ENCODE measurements around the gene EPS8L3.

EPS8L3 gene, protein sequence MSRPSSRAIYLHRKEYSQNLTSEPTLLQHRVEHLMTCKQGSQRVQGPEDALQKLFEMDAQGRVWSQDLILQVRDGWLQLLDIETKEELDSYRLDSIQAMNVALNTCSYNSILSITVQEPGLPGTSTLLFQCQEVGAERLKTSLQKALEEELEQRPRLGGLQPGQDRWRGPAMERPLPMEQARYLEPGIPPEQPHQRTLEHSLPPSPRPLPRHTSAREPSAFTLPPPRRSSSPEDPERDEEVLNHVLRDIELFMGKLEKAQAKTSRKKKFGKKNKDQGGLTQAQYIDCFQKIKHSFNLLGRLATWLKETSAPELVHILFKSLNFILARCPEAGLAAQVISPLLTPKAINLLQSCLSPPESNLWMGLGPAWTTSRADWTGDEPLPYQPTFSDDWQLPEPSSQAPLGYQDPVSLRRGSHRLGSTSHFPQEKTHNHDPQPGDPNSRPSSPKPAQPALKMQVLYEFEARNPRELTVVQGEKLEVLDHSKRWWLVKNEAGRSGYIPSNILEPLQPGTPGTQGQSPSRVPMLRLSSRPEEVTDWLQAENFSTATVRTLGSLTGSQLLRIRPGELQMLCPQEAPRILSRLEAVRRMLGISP

GRCh38 chr1:109763646-109764415, at the start of gene EPS8L3:
Gene EPS8L3, minus strand, starts transcription at chr1:109763923. Its CDS starts 2,174 bp downstream, at chr1:109761749.
- H3K4me3 Mint-ChIP-seq: no peak within 1 kb of the TSS
- H3K27me3 Mint-ChIP-seq: peaks cover 16% of the 10 kb centered on the region
- no peaks in the 10 kb centered on the region for H3K9me3 Mint-ChIP-seq
- ATAC-seq: no peak
- no peaks in the 10 kb centered on the region for H3K36me3 Mint-ChIP-seq
- no peak within 1 kb of the TSS for H3K27ac Mint-ChIP-seq
- peaks cover 5% of the 10 kb centered on the region for H3K4me1 Mint-ChIP-seq

- no peaks in the 10 kb centered on the region for H3K36me3 Mint-ChIP-seq
- H3K27me3 Mint-ChIP-seq: no peaks in the 10 kb centered on the region
- peaks cover 51% of the 10 kb centered on the region for H3K4me1 Mint-ChIP-seq
- no peak for ATAC-seq
- no peak overlapping the region for H3K4me3 Mint-ChIP-seq
- no peak overlapping the region for H3K27ac Mint-ChIP-seq
- no peaks in the 10 kb centered on the region for H3K9me3 Mint-ChIP-seq
Measured at GRCh38 chr1:109812691-109813393, 49.1 kb upstream of the EPS8L3 start.

- Mint-ChIP-seq H3K9me3 (no peaks in the 10 kb centered on the region), H3K4me1 (peaks cover 32% of the 10 kb centered on the region), H3K27ac (no peak overlapping the region), H3K36me3 (no peaks in the 10 kb centered on the region), H3K27me3 (peaks cover 10% of the 10 kb centered on the region), H3K4me3 (no peak overlapping the region)
- ATAC-seq: no peak
Measured at GRCh38 chr1:109808703-109809102, 45.0 kb upstream of the EPS8L3 start.

GRCh38 chr1:109807822-109808680, 44.3 kb upstream of the EPS8L3 start:
- Mint-ChIP-seq H3K27me3 (peaks cover 10% of the 10 kb centered on the region), H3K4me1 (peaks cover 29% of the 10 kb centered on the region), H3K9me3 (no peaks in the 10 kb centered on the region), H3K36me3 (no peaks in the 10 kb centered on the region), H3K27ac (no peak overlapping the region), H3K4me3 (no peak overlapping the region)
- ATAC-seq: peak; percentile 24

GRCh38 chr1:109807402-109807801, 43.7 kb upstream of the EPS8L3 start:
- Mint-ChIP-seq H3K36me3 (no peaks in the 10 kb centered on the region), H3K9me3 (no peaks in the 10 kb centered on the region), H3K27ac (no peak overlapping the region), H3K4me3 (no peak overlapping the region), H3K4me1 (peaks cover 23% of the 10 kb centered on the region), H3K27me3 (peaks cover 10% of the 10 kb centered on the region)
- ATAC-seq: no peak

DNA sequence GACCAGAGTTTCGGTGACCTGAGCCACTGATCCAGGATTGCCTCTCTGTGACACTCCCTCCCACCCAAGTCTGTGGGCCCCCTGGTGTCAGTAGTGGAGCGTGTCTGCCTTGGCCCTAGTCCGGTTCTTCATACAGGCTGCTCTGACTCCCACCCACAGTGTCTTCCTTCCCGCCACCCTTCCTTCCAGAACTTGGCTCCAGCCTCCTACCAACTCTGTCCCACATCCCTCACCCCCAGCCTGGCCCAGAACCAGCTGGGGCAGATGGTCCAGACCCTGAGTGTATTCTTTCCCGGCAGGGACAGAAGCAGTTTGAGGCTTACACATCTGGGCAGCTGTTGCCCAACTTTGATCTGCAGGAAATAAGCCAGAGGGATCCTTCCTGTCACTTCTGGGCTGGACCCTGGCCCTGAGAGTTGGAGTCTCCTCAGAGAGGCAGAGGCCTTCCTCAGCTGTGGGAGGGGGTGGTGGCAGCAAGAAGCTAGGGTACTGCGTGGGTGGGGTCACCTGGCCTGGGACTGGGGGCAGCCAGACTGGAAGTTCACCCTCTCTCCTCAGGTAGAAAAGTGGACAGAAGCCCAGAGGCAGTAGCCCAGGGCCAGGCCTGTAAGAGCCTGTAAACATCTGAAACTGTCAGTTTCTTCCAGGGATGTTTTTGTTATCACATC, 43.1 kb upstream of the EPS8L3 start:
- H3K9me3 Mint-ChIP-seq: no peaks in the 10 kb centered on the region

GRCh38 chr1:109805486-109806165, 41.9 kb upstream of the EPS8L3 start:
- no peak overlapping the region for H3K27ac Mint-ChIP-seq
- H3K9me3 Mint-ChIP-seq: no peaks in the 10 kb centered on the region
- H3K4me1 Mint-ChIP-seq: peaks cover 20% of the 10 kb centered on the region
- no peak overlapping the region for H3K4me3 Mint-ChIP-seq
- no peak for ATAC-seq
- H3K36me3 Mint-ChIP-seq: no peaks in the 10 kb centered on the region
- H3K27me3 Mint-ChIP-seq: peaks cover 10% of the 10 kb centered on the region

More for the DNA sequence above, 43.1 kb upstream of the EPS8L3 start:
- Mint-ChIP-seq H3K4me3 (no peak overlapping the region), H3K4me1 (peaks cover 20% of the 10 kb centered on the region), H3K36me3 (no peaks in the 10 kb centered on the region), H3K27me3 (peaks cover 10% of the 10 kb centered on the region), H3K27ac (no peak overlapping the region)
- no peak for ATAC-seq

- Mint-ChIP-seq H3K4me3 (no peak overlapping the region), H3K36me3 (no peaks in the 10 kb centered on the region), H3K27ac (no peak overlapping the region), H3K4me1 (peaks cover 20% of the 10 kb centered on the region), H3K9me3 (no peaks in the 10 kb centered on the region), H3K27me3 (peaks cover 10% of the 10 kb centered on the region)
- no peak for ATAC-seq
Measured at GRCh38 chr1:109804660-109805059, 40.9 kb upstream of the EPS8L3 start.

GRCh38 chr1:109803901-109804331, 40.2 kb upstream of the EPS8L3 start:
- Mint-ChIP-seq H3K4me1 (peaks cover 14% of the 10 kb centered on the region), H3K36me3 (no peaks in the 10 kb centered on the region), H3K9me3 (no peaks in the 10 kb centered on the region), H3K27me3 (peaks cover 10% of the 10 kb centered on the region), H3K27ac (no peak overlapping the region), H3K4me3 (no peak overlapping the region)
- no peak for ATAC-seq

- Mint-ChIP-seq H3K27me3 (peaks cover 10% of the 10 kb centered on the region), H3K4me1 (peaks cover 12% of the 10 kb centered on the region), H3K36me3 (no peaks in the 10 kb centered on the region), H3K27ac (no peak overlapping the region), H3K4me3 (no peak overlapping the region), H3K9me3 (no peaks in the 10 kb centered on the region)
- ATAC-seq: no peak
Measured at GRCh38 chr1:109802901-109803561, 39.3 kb upstream of the EPS8L3 start.

DNA sequence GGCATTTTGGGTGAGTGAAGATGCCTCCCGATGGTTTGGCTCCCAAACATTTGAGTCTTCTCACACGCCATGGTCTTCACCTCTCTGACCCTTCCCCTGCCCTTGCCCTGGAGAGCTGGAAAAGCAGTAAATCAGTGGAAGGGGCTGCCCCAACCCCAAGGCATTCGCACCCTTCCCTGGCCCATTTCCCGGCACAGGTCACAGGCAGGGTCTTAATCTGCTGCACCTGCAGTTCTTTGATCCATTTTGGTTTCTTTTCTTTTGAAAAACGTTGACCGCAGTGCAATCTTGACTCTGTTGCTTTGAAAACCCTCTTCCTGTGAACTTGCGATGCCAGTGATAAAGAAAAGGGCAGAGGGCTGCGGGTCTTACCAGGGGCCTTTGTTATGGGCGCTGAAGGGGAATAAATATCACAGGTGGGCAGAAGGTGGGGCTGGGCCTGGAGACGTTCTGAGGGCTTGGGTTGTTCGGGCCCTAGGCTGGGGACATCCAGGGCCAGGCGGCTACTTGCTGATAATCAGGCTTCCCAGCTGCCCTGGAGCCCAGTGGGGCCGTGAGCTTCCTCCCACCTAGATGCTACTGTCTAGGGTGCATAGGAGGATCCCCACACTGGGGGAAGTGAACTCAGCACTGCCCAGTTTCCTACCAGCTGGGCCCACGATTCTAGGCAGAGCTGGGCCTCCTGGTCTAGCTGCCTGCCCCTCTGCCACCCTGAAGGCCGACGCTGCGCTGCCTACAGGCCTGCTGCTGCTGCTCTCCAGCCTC, 38.6 kb upstream of the EPS8L3 start:
- peaks cover 8% of the 10 kb centered on the region for H3K4me1 Mint-ChIP-seq
- H3K36me3 Mint-ChIP-seq: no peaks in the 10 kb centered on the region
- H3K27me3 Mint-ChIP-seq: peaks cover 17% of the 10 kb centered on the region
- H3K27ac Mint-ChIP-seq: no peak overlapping the region
- H3K4me3 Mint-ChIP-seq: no peak overlapping the region
- no peaks in the 10 kb centered on the region for H3K9me3 Mint-ChIP-seq
- ATAC-seq: peak; percentile 18

DNA sequence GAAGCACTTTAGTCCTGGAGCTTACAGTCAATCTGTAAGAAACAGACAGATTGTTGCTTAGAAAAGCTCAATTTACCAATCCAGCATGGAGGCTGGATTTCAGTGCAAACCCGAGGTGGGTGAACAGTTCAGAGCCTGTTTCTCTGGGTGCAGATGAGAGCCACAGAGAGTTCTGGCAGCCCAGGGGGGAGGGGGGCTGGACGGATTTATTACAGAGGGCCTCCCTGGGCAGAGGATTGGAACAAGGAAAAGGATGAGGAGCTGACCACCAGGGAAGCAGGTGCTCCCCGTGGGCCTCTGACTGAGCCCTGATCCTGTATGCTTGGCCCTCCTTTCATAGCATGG, 38.0 kb upstream of the EPS8L3 start:
- H3K9me3 Mint-ChIP-seq: no peaks in the 10 kb centered on the region
- peaks cover 22% of the 10 kb centered on the region for H3K27me3 Mint-ChIP-seq
- ATAC-seq: no peak
- H3K4me1 Mint-ChIP-seq: peaks cover 11% of the 10 kb centered on the region
- no peak overlapping the region for H3K27ac Mint-ChIP-seq
- no peaks in the 10 kb centered on the region for H3K36me3 Mint-ChIP-seq
- H3K4me3 Mint-ChIP-seq: no peak overlapping the region
